Spleen (tissue), 11 donors: ENCODE measurements around the gene KRTAP4-5. TPM values are rescaled to one million over a fixed set of nuclear protein-coding genes. Genes with fewer than 3 reads are reported as not detected.
"Not testable (repeated sequence)": the region's sequence is repeated elsewhere in the genome, so short reads cannot be mapped to it uniquely, and the experiment has no call there.

Source experiments
- DNase-seq: peaks from one replicate; pipeline ENCODE4 v3.0.0-alpha.2; 2020
- H3K27ac ChIP-seq, 8 donors: fragments of 200-600 bp; sonication (generic) in 7 of 8; 1 replicate in 4 of 8; 2 replicates in 4 of 8; pipeline versions ENCODE4 v1.5.0 to v1.8.0; 2016 to 2021; ENCODE audit warnings: inconsistent platforms in 4 of 8, mild to moderate bottlenecking in 4 of 8, moderate library complexity in 1 of 8
- H3K27me3 ChIP-seq, 7 donors: fragments of 200-600 bp; sonication (generic) in 6 of 7; replicated peaks in 1 of 7; 1 replicate in 4 of 7; 2 replicates in 3 of 7; pipeline versions ENCODE4 v1.5.0 to v1.8.0; 2016 to 2021; ENCODE audit warnings: inconsistent platforms in 3 of 7, mild to moderate bottlenecking in 1 of 7
- H3K36me3 ChIP-seq, 6 donors: fragments of 200-600 bp; sonication (generic) in 5 of 6; 1 replicate in 4 of 6; 2 replicates in 2 of 6; pipeline versions ENCODE4 v1.5.0 to v1.8.0; 2016 to 2021; ENCODE audit warnings: inconsistent platforms in 2 of 6
- H3K4me1 ChIP-seq, 6 donors: fragments of 200-600 bp; sonication (generic) in 5 of 6; 1 replicate in 3 of 6; 2 replicates in 3 of 6; pipeline versions ENCODE4 v1.5.0 to v1.8.0; 2016 to 2021; ENCODE audit warnings: inconsistent platforms in 3 of 6
- H3K4me3 ChIP-seq, 8 donors: fragments of 200-600 bp; sonication (generic) in 7 of 8; 1 replicate in 4 of 8; 2 replicates in 4 of 8; pipeline versions ENCODE4 v1.5.0 to v1.8.0; 2016 to 2021; ENCODE audit warnings: inconsistent platforms in 4 of 8, mild to moderate bottlenecking in 4 of 8, moderate library complexity in 2 of 8
- H3K9me3 ChIP-seq, 8 donors: fragments of 200-600 bp; sonication (generic) in 7 of 8; 1 replicate in 4 of 8; 2 replicates in 4 of 8; pipeline versions ENCODE4 v1.5.0 to v1.8.0; 2016 to 2021; ENCODE audit warnings: inconsistent platforms in 4 of 8
- CTCF ChIP-seq, 11 experiments: fragments of 200-600 bp in 7 of 11; fragments of 450-650 bp in 4 of 11; sonication (generic) in 4 of 11; IDR thresholded peaks in 8 of 11; conservative IDR thresholded peaks in 3 of 11; 1 replicate in 7 of 11; 2 replicates in 4 of 11; pipeline versions ENCODE4 v1.4.0 to v1.8.0; 2016 to 2021; ENCODE audit warnings: antibody characterized with exemption in 11 of 11, inconsistent platforms in 4 of 11, mild to moderate bottlenecking in 1 of 11
- POLR2A ChIP-seq, 3 donors: fragments of 450-650 bp; IDR thresholded peaks; one replicate each; pipeline ENCODE4 v1.5.1; 2017; ENCODE audit warnings: antibody characterized with exemption in 3 of 3, mild to moderate bottlenecking in 1 of 3
- POLR2AphosphoS5 ChIP-seq, 3 donors: sonication (generic); formaldehyde crosslinking; IDR thresholded peaks; one replicate each; pipeline ENCODE4 v1.5.1; 2017; ENCODE audit warnings: antibody characterized with exemption in 3 of 3
- WGBS, 5 donors: extraction: QIAGEN DNeasy Blood & Tissue Kit in 3 of 5; methylation state at CpG; one replicate each; pipeline versions ENCODE4 v1.1.5 to v1.1.7; 2013 to 2018; 5-methylcytosine and 5-hydroxymethylcytosine counted together
- intact Hi-C: fragments of 100-400 bp; cut with DNase I; formaldehyde crosslinking; loops from one replicate; pipeline ENCODE4 v1.15.0; 2023; ENCODE audit warnings: low total_unique reads
- polyA plus RNA-seq, 3 donors: library from polyadenylated mRNA; stranded (reverse); fragments of 200-250 nt; gene quantifications; one replicate each; pipeline ENCODE4 v1.2.1, GENCODE V29; 2013
- small RNA-seq, 4 donors: library from RNA; depleted of rRNA; stranded (forward); fragments of <200 nt; gene quantifications; one replicate each; pipeline ENCODE3, GENCODE V24; 2016
- total RNA-seq, 7 donors: library from RNA; depleted of rRNA in 3 of 7; stranded (reverse); fragments of >200 nt in 3 of 7; fragmentation: NEBNext Ultra II Directional in 4 of 7; extraction: Animal tissue kit (Norgen Biotek cat#: 25700) in 4 of 7; gene quantifications; one replicate each; pipeline versions ENCODE4 v1.1.0 to v1.2.1, GENCODE V29; 2016 to 2021
- donor health status: healthy with polysubstance abuse.
- donor health status: DM: no; HTN: no; CAD: no; lungs with moderate emphysema.
- donor health status: DM: no; HTN: no; CAD: no.
- donor health status: Bipolar disorder and iron deficiency.
- donor health status: healthy.
- donor health status: DM: no; HTN: no; CAD: no.
- donor health status: DM: yes; HTN: yes; CAD: no.

KRTAP4-5 gene
- total and polyA plus RNA-seq, 10 donors: not detected

- Histone ChIP-seq H3K27me3 (peaks cover 0 to 6% (median 0%) of the 10 kb centered on the region in 7 donors), H3K36me3 (no peaks in the 10 kb centered on the region), H3K9me3 (no peaks in the 10 kb centered on the region), H3K27ac (no peak overlapping the region), H3K4me1 (peaks cover 0 to 14% (median 6%) of the 10 kb centered on the region in 6 donors), H3K4me3 (no peak overlapping the region)
- whole genome bisulfite sequencing, 5 donors: 94 to 98% (median 95%) methylated on average over 1 of the region's 1 CpG
- no peak for DNase-seq
- TF ChIP-seq CTCF (IDR thresholded peaks at IDR 0.05 in 8 of 11, conservative IDR thresholded peaks at IDR 0.05 in 3 of 11) (no peak), POLR2A (IDR thresholded peaks at IDR 0.05) (no peak), POLR2AphosphoS5 (IDR thresholded peaks at IDR 0.05) (no peak)
- intact Hi-C loops: no loop called here
Measured at GRCh38 chr17:41103896-41104295, 45.7 kb downstream of the KRTAP4-5 start.

- Histone ChIP-seq H3K27me3 (peaks cover 0 to 4% (median 0%) of the 10 kb centered on the region in 7 donors), H3K9me3 (no peaks in the 10 kb centered on the region), H3K4me1 (peaks cover 0 to 9% (median 0%) of the 10 kb centered on the region in 6 donors), H3K4me3 (no peak within 1 kb of the TSS), H3K36me3 (no peaks in the 10 kb centered on the region), H3K27ac (no peak within 1 kb of the TSS)
- DNase-seq: peak; percentile 62
- WGBS, 5 donors: 62 to 73% (median 66%) methylated on average over 9 to 10 of the region's 10 CpGs
- TF ChIP-seq POLR2AphosphoS5 (IDR thresholded peaks at IDR 0.05) (no peak), CTCF (IDR thresholded peaks at IDR 0.05 in 8 of 11, conservative IDR thresholded peaks at IDR 0.05 in 3 of 11) (no peak), POLR2A (IDR thresholded peaks at IDR 0.05) (no peak)
- intact Hi-C loops: no loop called here
Measured at GRCh38 chr17:41101586-41102259, 47.9 kb downstream of the KRTAP4-5 start, which contains the start of gene KRTAP4-16. Gene KRTAP4-16 (minus strand): TSS chr17:41102209. CDS start chr17:41102209, 0 bp downstream.

GRCh38 chr17:41099682-41100480 is 49.7 kb downstream of the KRTAP4-5 start:
- DNase-seq, H3K27me3 ChIP-seq, H3K4me1 ChIP-seq, H3K36me3 ChIP-seq, intact Hi-C loops, H3K4me3 ChIP-seq, H3K9me3 ChIP-seq: not testable (repeated sequence)
- WGBS, 5 donors: 10 to 25% (median 18%) methylated on average over 7 of the region's 7 CpGs
- peak overlapping the region in 4 of 8 donors; percentile 18 to 47 (median 43) for H3K27ac ChIP-seq

Small RNA genes within 50 kb of the gene (small RNA-seq; reads per million reads assigned to genes)
- gene KRTAP4-17P: 0 reads per million in 4 donors

Other genes starting within 250 kb of the KRTAP4-5 start
Only the 30 nearest of the 40 such genes appear.
- not detected for gene KRTAP3-2, start 149.9 kb downstream of the KRTAP4-5 start, total RNA-seq
- gene KRTAP3-2, start 149.9 kb downstream of the KRTAP4-5 start, polyA plus RNA-seq: not detected
- not detected for gene KRTAP3-1, start 140.7 kb downstream of the KRTAP4-5 start, total RNA-seq
- gene KRTAP3-1, start 140.7 kb downstream of the KRTAP4-5 start, polyA plus RNA-seq: not detected
- gene KRTAP1-5, start 122.6 kb downstream of the KRTAP4-5 start, total RNA-seq: not detected
- not detected for gene KRTAP1-5, start 122.6 kb downstream of the KRTAP4-5 start, polyA plus RNA-seq
- not detected for gene KRTAP1-4, start 119.6 kb downstream of the KRTAP4-5 start, total RNA-seq
- gene KRTAP1-4, start 119.6 kb downstream of the KRTAP4-5 start, polyA plus RNA-seq: not detected
- not detected for gene KRTAP1-3, start 115.0 kb downstream of the KRTAP4-5 start, total RNA-seq
- gene KRTAP1-3, start 115.0 kb downstream of the KRTAP4-5 start, polyA plus RNA-seq: not detected
- gene KRTAP1-1, start 108.4 kb downstream of the KRTAP4-5 start, total RNA-seq: not detected
- gene KRTAP1-1, start 108.4 kb downstream of the KRTAP4-5 start, polyA plus RNA-seq: not detected
- not detected for gene KRTAP2-1, start 102.5 kb downstream of the KRTAP4-5 start, total RNA-seq
- gene KRTAP2-1, start 102.5 kb downstream of the KRTAP4-5 start, polyA plus RNA-seq: not detected
- gene KRTAP2-2, start 94.6 kb downstream of the KRTAP4-5 start, total RNA-seq: not detected
- gene KRTAP2-2, start 94.6 kb downstream of the KRTAP4-5 start, polyA plus RNA-seq: not detected
- gene KRTAP2-3, start 89.7 kb downstream of the KRTAP4-5 start, total RNA-seq: not detected
- not detected for gene KRTAP2-3, start 89.7 kb downstream of the KRTAP4-5 start, polyA plus RNA-seq
- gene KRTAP2-4, start 83.9 kb downstream of the KRTAP4-5 start, total RNA-seq: not detected
- not detected for gene KRTAP2-4, start 83.9 kb downstream of the KRTAP4-5 start, polyA plus RNA-seq
- not detected for gene KRTAP4-7, start 65.7 kb downstream of the KRTAP4-5 start, total RNA-seq
- gene KRTAP4-7, start 65.7 kb downstream of the KRTAP4-5 start, polyA plus RNA-seq: not detected
- gene KRTAP4-8, start 51.7 kb downstream of the KRTAP4-5 start, total RNA-seq: not detected
- gene KRTAP4-8, start 51.7 kb downstream of the KRTAP4-5 start, polyA plus RNA-seq: not detected
- not detected for gene KRTAP4-16, start 47.6 kb downstream of the KRTAP4-5 start, total RNA-seq
- not detected for gene KRTAP4-16, start 47.6 kb downstream of the KRTAP4-5 start, polyA plus RNA-seq
- not detected for gene KRTAP4-9, start 44.4 kb downstream of the KRTAP4-5 start, total RNA-seq
- gene KRTAP4-9, start 44.4 kb downstream of the KRTAP4-5 start, polyA plus RNA-seq: not detected
- gene KRTAP4-11, start 31.5 kb downstream of the KRTAP4-5 start, total RNA-seq: not detected
- not detected for gene KRTAP4-11, start 31.5 kb downstream of the KRTAP4-5 start, polyA plus RNA-seq
- not detected for gene KRTAP4-12, start 25.6 kb downstream of the KRTAP4-5 start, total RNA-seq
- gene KRTAP4-12, start 25.6 kb downstream of the KRTAP4-5 start, polyA plus RNA-seq: not detected
- not detected for gene KRTAP4-6, start 9.3 kb downstream of the KRTAP4-5 start, total RNA-seq
- gene KRTAP4-6, start 9.3 kb downstream of the KRTAP4-5 start, polyA plus RNA-seq: not detected
- gene KRTAP4-4, start 10.9 kb upstream of the KRTAP4-5 start, total RNA-seq: not detected
- not detected for gene KRTAP4-4, start 10.9 kb upstream of the KRTAP4-5 start, polyA plus RNA-seq
- gene KRTAP4-3, start 18.4 kb upstream of the KRTAP4-5 start, total RNA-seq: not detected
- gene KRTAP4-3, start 18.4 kb upstream of the KRTAP4-5 start, polyA plus RNA-seq: not detected
- not detected for gene KRTAP4-2, start 28.4 kb upstream of the KRTAP4-5 start, total RNA-seq
- not detected for gene KRTAP4-2, start 28.4 kb upstream of the KRTAP4-5 start, polyA plus RNA-seq
- gene KRTAP4-1, start 35.1 kb upstream of the KRTAP4-5 start, total RNA-seq: not detected
- not detected for gene KRTAP4-1, start 35.1 kb upstream of the KRTAP4-5 start, polyA plus RNA-seq
- gene KRTAP9-1, start 40.1 kb upstream of the KRTAP4-5 start, total RNA-seq: not detected
- gene KRTAP9-1, start 40.1 kb upstream of the KRTAP4-5 start, polyA plus RNA-seq: not detected
- gene KRTAP9-2, start 76.8 kb upstream of the KRTAP4-5 start, total RNA-seq: not detected
- gene KRTAP9-2, start 76.8 kb upstream of the KRTAP4-5 start, polyA plus RNA-seq: not detected
- gene KRTAP9-3, start 82.6 kb upstream of the KRTAP4-5 start, total RNA-seq: not detected
- not detected for gene KRTAP9-3, start 82.6 kb upstream of the KRTAP4-5 start, polyA plus RNA-seq
- not detected for gene KRTAP9-8, start 88.2 kb upstream of the KRTAP4-5 start, total RNA-seq
- not detected for gene KRTAP9-8, start 88.2 kb upstream of the KRTAP4-5 start, polyA plus RNA-seq
- not detected for gene KRTAP9-4, start 99.9 kb upstream of the KRTAP4-5 start, total RNA-seq
- not detected for gene KRTAP9-4, start 99.9 kb upstream of the KRTAP4-5 start, polyA plus RNA-seq
- gene KRTAP9-9, start 105.6 kb upstream of the KRTAP4-5 start, total RNA-seq: not detected
- not detected for gene KRTAP9-9, start 105.6 kb upstream of the KRTAP4-5 start, polyA plus RNA-seq
- not detected for gene KRTAP9-6, start 115.6 kb upstream of the KRTAP4-5 start, total RNA-seq
- not detected for gene KRTAP9-6, start 115.6 kb upstream of the KRTAP4-5 start, polyA plus RNA-seq
- not detected for gene KRTAP9-7, start 125.9 kb upstream of the KRTAP4-5 start, total RNA-seq
- not detected for gene KRTAP9-7, start 125.9 kb upstream of the KRTAP4-5 start, polyA plus RNA-seq
- not detected for gene KRTAP29-1, start 153.0 kb upstream of the KRTAP4-5 start, total RNA-seq
- not detected for gene KRTAP29-1, start 153.0 kb upstream of the KRTAP4-5 start, polyA plus RNA-seq